Neural cell (in vitro differentiated cells): ENCODE results near the gene CD248. TPM values are rescaled to one million over a fixed set of nuclear protein-coding genes. Genes with fewer than 3 reads are reported as not detected.
"Not testable (repeated sequence)": the region's sequence is repeated elsewhere in the genome, so short reads cannot be mapped to it uniquely, and the experiment has no call there.

Experiments used
- H2AFZ ChIP-seq: fragments of 200-600, 300-800 bp; sonication (generic), shearing (Covaris generic); 2 replicates; pipeline ENCODE4 v1.6.0; 2014; ENCODE audit warnings: low read depth, mild to moderate bottlenecking, antibody characterized with exemption, low read length, moderate library complexity
- H3F3A ChIP-seq: fragments of 200-600 bp; shearing (Covaris generic); 2 replicates; pipeline ENCODE4 v1.6.1; 2016; ENCODE audit warnings: mild to moderate bottlenecking, moderate library complexity, mixed read lengths, antibody characterized with exemption, low read length; ENCODE audit not compliant: insufficient read depth, poor library complexity, severe bottlenecking
- H3K27ac ChIP-seq: fragments of 200-600, 300-800 bp; sonication (generic), shearing (Covaris generic); 2 replicates; pipeline ENCODE4 v1.5.1; 2014; ENCODE audit warnings: mild to moderate bottlenecking, low read length, moderate library complexity
- H3K27me3 ChIP-seq: fragments of 300-800, 200-600 bp; sonication (generic), shearing (Covaris generic); 2 replicates; pipeline ENCODE4 v1.6.0; 2014; ENCODE audit warnings: mild to moderate bottlenecking, low read depth, low read length, moderate library complexity; ENCODE audit not compliant: insufficient read depth
- H3K36me3 ChIP-seq: fragments of 300-800, 200-600 bp; sonication (generic), shearing (Covaris generic); 2 replicates; pipeline ENCODE4 v1.5.1; 2014; ENCODE audit warnings: mild to moderate bottlenecking, antibody characterized with exemption, low read length, moderate library complexity; ENCODE audit not compliant: insufficient read depth
- H3K4me2 ChIP-seq: fragments of 300-800, 200-600 bp; sonication (generic), shearing (Covaris generic); 2 replicates; pipeline ENCODE4 v1.6.0; 2014; ENCODE audit warnings: mild to moderate bottlenecking, low read length
- H3K4me3 ChIP-seq: fragments of 300-800, 200-600 bp; sonication (generic), shearing (Covaris generic); 2 replicates; pipeline ENCODE4 v1.5.1; 2014; ENCODE audit warnings: mild to moderate bottlenecking, low read length, moderate library complexity
- H3K79me2 ChIP-seq: fragments of 200-600 bp; shearing (Covaris generic); replicated peaks from 2 replicates; pipeline ENCODE4 v1.6.0; 2014; ENCODE audit warnings: mild to moderate bottlenecking, low read length, moderate library complexity; ENCODE audit not compliant: insufficient read depth
- H3K9ac ChIP-seq: fragments of 300-800, 200-600 bp; sonication (generic), shearing (Covaris generic); 2 replicates; pipeline ENCODE4 v1.6.1; 2016; ENCODE audit warnings: mild to moderate bottlenecking, low read length, mixed read lengths
- H3K9me2 ChIP-seq: fragments of 200-600 bp; shearing (Covaris generic); 2 replicates; pipeline ENCODE4 v1.6.1; 2016; ENCODE audit warnings: mild to moderate bottlenecking, low read length, mixed read lengths; ENCODE audit not compliant: insufficient read depth
- H3K9me3 ChIP-seq: fragments of 200-600, 300-800 bp; sonication (generic), shearing (Covaris generic); 2 replicates; pipeline ENCODE4 v1.6.1; 2016; ENCODE audit warnings: mild to moderate bottlenecking, mixed run types, low read length, moderate library complexity, mixed read lengths
- H4K20me1 ChIP-seq: fragments of 200-600 bp; shearing (Covaris generic); 2 replicates; pipeline ENCODE4 v1.6.1; 2016; ENCODE audit warnings: mild to moderate bottlenecking, mixed run types; ENCODE audit not compliant: insufficient read depth
- CTCF ChIP-seq: fragments of 450-650 bp; IDR thresholded peaks from 2 replicates; pipeline ENCODE4 v1.5.1; 2014; ENCODE audit warnings: antibody characterized with exemption, mild to moderate bottlenecking, moderate library complexity; ENCODE audit not compliant: poor library complexity, severe bottlenecking
- EP300 ChIP-seq: fragments of 450-650 bp; conservative IDR thresholded peaks from 2 replicates; pipeline ENCODE4 v1.6.1; 2014; ENCODE audit warnings: antibody characterized with exemption, mild to moderate bottlenecking, moderate library complexity; ENCODE audit not compliant: poor library complexity, severe bottlenecking
- EZH2 ChIP-seq: fragments of 200-600, 300-800 bp; shearing (Covaris generic), sonication (generic); IDR thresholded peaks from 2 replicates; pipeline ENCODE4 v1.6.1; 2014; ENCODE audit warnings: antibody characterized with exemption, low read length, borderline replicate concordance, mild to moderate bottlenecking; ENCODE audit not compliant: insufficient read depth, poor library complexity, severe bottlenecking
- MXI1 ChIP-seq: fragments of 450-650 bp; conservative IDR thresholded peaks from 2 replicates; pipeline ENCODE4 v1.6.1; 2014; ENCODE audit warnings: antibody characterized with exemption, mild to moderate bottlenecking; ENCODE audit not compliant: poor library complexity, severe bottlenecking
- POLR2AphosphoS5 ChIP-seq: IDR thresholded peaks from 2 replicates; pipeline ENCODE4 v1.6.1; 2012
- RAD21 ChIP-seq: fragments of 450-650 bp; conservative IDR thresholded peaks from 2 replicates; pipeline ENCODE4 v1.6.1; 2014; ENCODE audit warnings: antibody characterized with exemption, mild to moderate bottlenecking, moderate library complexity
- REST ChIP-seq: IDR thresholded peaks from 2 replicates; pipeline ENCODE4 v1.6.1; 2012; ENCODE audit warnings: borderline replicate concordance
- SMC3 ChIP-seq: fragments of 450-650 bp; conservative IDR thresholded peaks from 2 replicates; pipeline ENCODE4 v1.6.1; 2014; ENCODE audit warnings: antibody characterized with exemption, mild to moderate bottlenecking, moderate library complexity; ENCODE audit not compliant: poor library complexity
- TAF1 ChIP-seq: IDR thresholded peaks from 2 replicates; pipeline ENCODE4 v1.6.1; 2012; ENCODE audit warnings: low read depth
- polyA plus RNA-seq: library from polyadenylated mRNA; depleted of rRNA; stranded (reverse); fragments of >200 nt; gene quantifications from 2 replicates; pipeline ENCODE4 v1.2.3, GENCODE V29; 2014

CD248 gene
- polyA plus RNA-seq, 1 donor from 2014 or later: not detected

- H3K4me3 ChIP-seq: no peak overlapping the region
- H3K9ac ChIP-seq: no peak overlapping the region
- H3K79me2 ChIP-seq: no peaks in the 10 kb centered on the region
- no peak overlapping the region for H2AFZ ChIP-seq
- H4K20me1 ChIP-seq: no peaks in the 10 kb centered on the region
- no peaks in the 10 kb centered on the region for H3F3A ChIP-seq
- TF ChIP-seq EZH2 (no peak), RAD21 (no peak), SMC3 (no peak), POLR2AphosphoS5 (no peak), MXI1 (no peak), EP300 (no peak), TAF1 (no peak), CTCF (no peak), REST (no peak)
- H3K27me3 ChIP-seq: no peaks in the 10 kb centered on the region
- no peaks in the 10 kb centered on the region for H3K9me3 ChIP-seq
- no peak overlapping the region for H3K4me2 ChIP-seq
- H3K36me3 ChIP-seq: no peaks in the 10 kb centered on the region
- no peaks in the 10 kb centered on the region for H3K9me2 ChIP-seq
- H3K27ac ChIP-seq: no peak overlapping the region
Measured at GRCh38 chr11:66322732-66323427, 6.0 kb upstream of the CD248 start.

GRCh38 chr11:66321606-66322005 lies 4.8 kb upstream of the CD248 start:
- H3K9ac ChIP-seq: no peak overlapping the region
- H2AFZ ChIP-seq: no peak overlapping the region
- H3K9me2 ChIP-seq: no peaks in the 10 kb centered on the region
- no peak overlapping the region for H3K4me3 ChIP-seq
- no peaks in the 10 kb centered on the region for H4K20me1 ChIP-seq
- no peak overlapping the region for H3K4me2 ChIP-seq
- no peaks in the 10 kb centered on the region for H3F3A ChIP-seq
- no peaks in the 10 kb centered on the region for H3K27me3 ChIP-seq
- H3K27ac ChIP-seq: no peak overlapping the region
- no peaks in the 10 kb centered on the region for H3K9me3 ChIP-seq
- no peaks in the 10 kb centered on the region for H3K79me2 ChIP-seq
- no peaks in the 10 kb centered on the region for H3K36me3 ChIP-seq
- TF ChIP-seq EP300: no peak
- TF ChIP-seq TAF1: no peak
- no peak for TF ChIP-seq REST
- TF ChIP-seq SMC3: no peak
- TF ChIP-seq CTCF: no peak
- no peak for TF ChIP-seq MXI1
- no peak for TF ChIP-seq EZH2
- no peak for TF ChIP-seq RAD21
- no peak for TF ChIP-seq POLR2AphosphoS5

GRCh38 chr11:66320748-66321147 lies 3.9 kb upstream of the CD248 start:
- H3K36me3 ChIP-seq, H3K27me3 ChIP-seq, H3K9me2 ChIP-seq, H3F3A ChIP-seq, H3K4me2 ChIP-seq, H3K27ac ChIP-seq, H3K4me3 ChIP-seq, H3K9ac ChIP-seq, H4K20me1 ChIP-seq, H3K79me2 ChIP-seq, H3K9me3 ChIP-seq, H2AFZ ChIP-seq: not testable (repeated sequence)
